Mesothelial cell of epicardium (in vitro differentiated cells): ENCODE data around the gene BCO2. TPM values are rescaled to one million over a fixed set of nuclear protein-coding genes. Genes with fewer than 3 reads are reported as not detected.

ENCODE experiments used
- DNase-seq, 2 experiments: peaks; one replicate each; pipeline ENCODE4 v3.0.0; 2021; ENCODE audit warnings: low spot score in 2 of 2; ENCODE audit not compliant: unreplicated experiment in 2 of 2
- H3K27ac Mint-ChIP-seq: 2 replicates; pipeline ENCODE4 v1.8.0; 2021; ENCODE audit warnings: mixed read lengths
- H3K27me3 Mint-ChIP-seq: 2 replicates; pipeline ENCODE4 v1.8.0; 2021; ENCODE audit warnings: low read depth, mixed read lengths
- H3K36me3 Mint-ChIP-seq: 2 replicates; pipeline ENCODE4 v1.8.0; 2021; ENCODE audit warnings: mixed read lengths
- H3K4me1 Mint-ChIP-seq: 2 replicates; pipeline ENCODE4 v1.8.0; 2021; ENCODE audit warnings: mixed read lengths
- H3K4me3 Mint-ChIP-seq: 2 replicates; pipeline ENCODE4 v1.8.0; 2021; ENCODE audit warnings: mild to moderate bottlenecking, moderate library complexity, mixed read lengths
- H3K9me3 Mint-ChIP-seq: 2 replicates; pipeline ENCODE4 v1.8.0; 2021; ENCODE audit warnings: mixed read lengths
- total RNA-seq: library from RNA; stranded (reverse); gene quantifications from 3 replicates; pipeline ENCODE4 v1.2.1, GENCODE V29; 2021
- TF ChIP-seq, protein P1 (sequence below): fragments of 200-600 bp; sonication (generic); IDR thresholded peaks from one replicate; pipeline ENCODE4 v1.5.0; 2021; ENCODE audit warnings: antibody characterized with exemption; ENCODE audit not compliant: unreplicated experiment

Gene BCO2
- total RNA-seq, 1 donor from 2014 or later, result 43.4 TPM

DNA sequence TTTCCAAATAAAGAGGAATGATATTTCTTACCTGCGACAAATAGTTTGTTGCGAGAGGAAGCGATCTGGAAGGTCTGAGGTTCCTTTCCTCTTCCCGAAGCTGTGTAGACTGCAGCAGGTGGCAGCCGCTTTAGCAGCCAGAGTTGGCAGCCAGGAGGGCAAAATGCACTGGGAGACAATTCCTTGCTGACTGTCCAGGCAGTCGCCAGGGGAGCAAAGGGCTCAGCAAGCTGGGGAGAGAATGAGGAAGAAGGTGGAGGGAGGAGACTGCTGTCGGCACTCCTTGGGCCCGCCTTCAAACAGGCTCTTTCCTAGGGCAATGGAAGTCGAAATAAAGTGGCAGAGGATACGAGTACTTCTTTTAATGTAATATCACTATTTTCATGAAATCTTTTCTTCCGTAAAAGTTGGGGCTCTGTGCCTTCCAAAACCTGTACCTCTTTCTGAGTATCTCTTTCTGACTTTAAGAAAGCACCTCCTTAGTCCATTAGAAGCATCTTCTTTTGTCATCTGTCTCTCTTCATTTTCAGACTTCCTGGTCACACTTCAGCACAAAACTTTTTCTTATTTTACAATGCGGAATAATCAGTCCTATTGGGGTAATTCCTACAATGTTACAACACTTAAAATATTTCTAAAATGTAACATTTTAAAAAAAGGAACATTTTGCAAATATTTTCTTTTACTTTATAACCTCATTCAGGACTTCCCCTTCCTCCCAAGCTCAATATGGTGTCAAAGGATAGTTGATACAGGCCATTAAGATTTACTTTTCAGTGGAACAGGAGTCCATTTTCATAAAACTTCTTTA lies 11.2 kb upstream of the BCO2 start, which contains the start of gene IL18:
Gene IL18, minus strand, starts transcription at position 220 of the 811 bp plus-strand sequence. CDS start 9,041 bp downstream, outside the sequence.
- TF ChIP-seq, protein P1, sequence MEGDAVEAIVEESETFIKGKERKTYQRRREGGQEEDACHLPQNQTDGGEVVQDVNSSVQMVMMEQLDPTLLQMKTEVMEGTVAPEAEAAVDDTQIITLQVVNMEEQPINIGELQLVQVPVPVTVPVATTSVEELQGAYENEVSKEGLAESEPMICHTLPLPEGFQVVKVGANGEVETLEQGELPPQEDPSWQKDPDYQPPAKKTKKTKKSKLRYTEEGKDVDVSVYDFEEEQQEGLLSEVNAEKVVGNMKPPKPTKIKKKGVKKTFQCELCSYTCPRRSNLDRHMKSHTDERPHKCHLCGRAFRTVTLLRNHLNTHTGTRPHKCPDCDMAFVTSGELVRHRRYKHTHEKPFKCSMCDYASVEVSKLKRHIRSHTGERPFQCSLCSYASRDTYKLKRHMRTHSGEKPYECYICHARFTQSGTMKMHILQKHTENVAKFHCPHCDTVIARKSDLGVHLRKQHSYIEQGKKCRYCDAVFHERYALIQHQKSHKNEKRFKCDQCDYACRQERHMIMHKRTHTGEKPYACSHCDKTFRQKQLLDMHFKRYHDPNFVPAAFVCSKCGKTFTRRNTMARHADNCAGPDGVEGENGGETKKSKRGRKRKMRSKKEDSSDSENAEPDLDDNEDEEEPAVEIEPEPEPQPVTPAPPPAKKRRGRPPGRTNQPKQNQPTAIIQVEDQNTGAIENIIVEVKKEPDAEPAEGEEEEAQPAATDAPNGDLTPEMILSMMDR, result no peak
- no peaks in the 10 kb centered on the region for H3K36me3 Mint-ChIP-seq
- no peaks in the 10 kb centered on the region for H3K27me3 Mint-ChIP-seq
- H3K4me1 Mint-ChIP-seq, result peaks cover 1% of the 10 kb centered on the region
- DNase-seq, result no peak
- no peak within 1 kb of the TSS for H3K4me3 Mint-ChIP-seq
- H3K9me3 Mint-ChIP-seq, result no peaks in the 10 kb centered on the region
- peak within 1 kb of the TSS; percentile 10 for H3K27ac Mint-ChIP-seq

DNA sequence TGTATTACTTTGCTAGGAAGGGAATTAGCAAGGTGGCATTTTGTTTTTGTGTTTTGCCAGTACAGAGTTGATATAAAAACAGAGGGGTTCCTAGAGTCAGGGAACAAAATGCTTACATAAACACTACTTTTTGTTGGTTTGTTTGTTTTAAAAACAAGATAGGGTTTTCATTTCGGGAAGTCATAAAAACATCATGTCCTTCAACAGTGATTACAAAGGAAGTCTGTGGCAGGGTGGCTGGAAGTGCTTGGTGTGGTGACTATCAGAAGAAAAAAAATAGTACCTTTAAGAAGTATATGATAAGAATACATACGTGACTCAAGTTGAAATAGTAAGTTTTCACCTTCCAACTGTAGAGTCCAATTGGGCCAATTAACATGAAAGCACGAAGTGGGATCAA lies 10.3 kb upstream of the BCO2 start:
- Mint-ChIP-seq H3K4me3 (no peak overlapping the region), H3K36me3 (no peaks in the 10 kb centered on the region), H3K27me3 (no peaks in the 10 kb centered on the region), H3K27ac (peak overlapping the region; percentile 10), H3K4me1 (peaks cover 1% of the 10 kb centered on the region), H3K9me3 (no peaks in the 10 kb centered on the region)
- TF ChIP-seq, protein P1, result no peak
- DNase-seq, result no peak

DNA sequence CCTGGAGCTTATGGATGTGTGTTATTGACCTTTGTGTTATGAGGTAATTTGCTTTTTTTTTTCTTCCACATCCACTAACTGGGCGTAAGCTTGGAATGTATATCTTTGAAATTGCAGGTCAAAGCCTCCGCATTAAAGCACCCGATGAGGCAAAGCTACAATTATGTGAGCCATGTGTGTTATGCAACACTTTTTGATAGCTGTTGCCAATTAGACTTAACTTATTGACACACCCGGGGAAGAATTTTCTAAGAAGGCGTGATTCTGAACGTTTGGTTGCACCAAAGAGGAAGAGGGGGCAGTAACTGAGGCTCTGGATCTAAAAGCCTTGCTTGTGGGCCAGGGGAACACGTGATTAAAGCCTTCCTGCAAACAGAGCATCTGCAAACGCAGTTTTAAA lies 8.8 kb upstream of the BCO2 start:
- no peak overlapping the region for H3K4me3 Mint-ChIP-seq
- H3K27ac Mint-ChIP-seq, result no peak overlapping the region
- DNase-seq, result no peak
- no peaks in the 10 kb centered on the region for H3K27me3 Mint-ChIP-seq
- H3K36me3 Mint-ChIP-seq, result no peaks in the 10 kb centered on the region
- H3K9me3 Mint-ChIP-seq, result no peaks in the 10 kb centered on the region
- TF ChIP-seq, protein P1, result no peak
- peaks cover 1% of the 10 kb centered on the region for H3K4me1 Mint-ChIP-seq

DNA sequence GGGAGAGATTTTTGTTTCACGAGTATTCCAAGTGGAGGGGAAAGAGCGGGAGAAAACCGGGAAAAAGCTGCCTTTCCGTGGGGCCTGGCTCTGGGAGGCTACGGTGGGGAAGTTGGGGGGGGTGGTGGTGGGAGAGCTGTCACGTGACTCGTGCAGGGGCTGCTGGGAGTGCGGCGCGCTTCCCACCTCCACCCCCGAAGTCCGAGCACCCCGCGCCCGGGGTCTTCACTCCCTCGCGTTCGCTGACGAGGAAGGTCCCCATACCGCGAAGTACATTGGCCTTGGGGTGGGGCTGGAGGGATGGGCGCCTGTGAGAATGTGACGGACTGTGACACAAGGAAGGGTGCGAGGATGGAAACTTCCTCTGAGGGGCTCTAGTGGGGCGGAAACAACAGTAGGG lies 8.2 kb upstream of the BCO2 start, which contains the start of gene TEX12:
Gene TEX12, plus strand, starts transcription at position 228 of the 400 bp plus-strand sequence. CDS start 1,897 bp downstream, outside the sequence.
- peaks cover 1% of the 10 kb centered on the region for H3K4me1 Mint-ChIP-seq
- no peaks in the 10 kb centered on the region for H3K27me3 Mint-ChIP-seq
- no peaks in the 10 kb centered on the region for H3K9me3 Mint-ChIP-seq
- no peak within 1 kb of the TSS for H3K4me3 Mint-ChIP-seq
- TF ChIP-seq, protein P1, result no peak
- no peak within 1 kb of the TSS for H3K27ac Mint-ChIP-seq
- H3K36me3 Mint-ChIP-seq, result no peaks in the 10 kb centered on the region
- no peak for DNase-seq

DNA sequence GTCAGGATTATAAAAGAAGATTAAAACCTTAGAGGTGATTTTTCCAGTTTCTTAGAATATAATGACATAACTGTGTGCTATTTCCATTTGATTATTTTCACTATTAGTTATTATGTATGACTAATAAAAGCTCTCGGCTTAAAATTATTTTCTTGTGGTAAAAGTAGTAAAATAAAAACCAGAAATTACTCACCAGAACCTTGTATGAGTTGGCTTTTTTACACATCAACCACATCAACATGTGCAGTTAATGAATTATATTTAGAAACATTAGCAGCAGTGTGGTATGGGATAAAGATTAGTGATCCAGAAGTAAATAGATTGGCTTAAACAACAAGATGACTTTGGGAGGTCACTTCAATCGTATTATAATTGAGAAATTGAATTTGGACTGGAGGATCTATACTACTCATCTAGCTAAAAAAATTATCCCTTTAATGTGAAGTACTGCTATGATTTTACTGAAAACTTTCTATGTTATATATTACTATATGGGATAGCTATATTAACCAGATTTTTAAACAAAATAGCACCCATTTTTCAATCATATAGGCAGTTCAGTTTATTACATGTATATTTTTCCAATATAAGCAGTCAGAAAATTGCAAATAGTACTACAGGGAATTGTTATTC lies 2.8 kb upstream of the BCO2 start:
- peaks cover 28% of the 10 kb centered on the region for H3K4me1 Mint-ChIP-seq
- DNase-seq, result no peak
- H3K9me3 Mint-ChIP-seq, result no peaks in the 10 kb centered on the region
- H3K27ac Mint-ChIP-seq, result no peak overlapping the region
- no peaks in the 10 kb centered on the region for H3K27me3 Mint-ChIP-seq
- H3K4me3 Mint-ChIP-seq, result no peak overlapping the region
- TF ChIP-seq, protein P1, result no peak
- H3K36me3 Mint-ChIP-seq, result no peaks in the 10 kb centered on the region
